CD4-positive, alpha-beta memory T cell (primary cell): ENCODE measurements around the gene NPR3. TPM values are rescaled to one million over a fixed set of nuclear protein-coding genes. Genes with fewer than 3 reads are reported as not detected.

Experiments used
- CTCF ChIA-PET: fragments of 350-600 bp; sonication (Branson Sonifier 250); formaldehyde crosslinking; loops from one replicate; lab custom pipeline; 2021; ENCODE audit warnings: inconsistent platforms; ENCODE audit not compliant: partially characterized antibody; lab: Charles Lee
- POLR2A ChIA-PET: fragments of 350-600 bp; sonication (Branson Sonifier 250); formaldehyde crosslinking; loops from one replicate; lab custom pipeline; 2021; ENCODE audit not compliant: partially characterized antibody; lab: Charles Lee
- DNase-seq, 5 donors: peaks; one replicate each; pipeline versions ENCODE4 v3.0.0 to v3.0.0-alpha.2; 2020 to 2022; ENCODE audit warnings: mixed read lengths in 1 of 5
- H3K27ac ChIP-seq: one replicate; pipeline ENCODE4 v1.7.0; 2013; ENCODE audit warnings: low read depth, low read length
- H3K27me3 ChIP-seq: 2 replicates; pipeline ENCODE4 v1.7.0; 2013; ENCODE audit warnings: mild to moderate bottlenecking, low read length, moderate library complexity; ENCODE audit not compliant: insufficient read depth
- H3K36me3 ChIP-seq: 2 replicates; pipeline ENCODE4 v1.7.0; 2013; ENCODE audit warnings: mild to moderate bottlenecking, low read length, moderate library complexity; ENCODE audit not compliant: insufficient read depth
- H3K4me1 ChIP-seq: 2 replicates; pipeline ENCODE4 v1.7.0; 2013; ENCODE audit warnings: mild to moderate bottlenecking, low read length, moderate library complexity; ENCODE audit not compliant: insufficient read depth
- H3K4me3 ChIP-seq, 2 donors: one replicate each; pipeline ENCODE4 v1.7.0; 2013; ENCODE audit warnings: low read length in 2 of 2, mild to moderate bottlenecking in 1 of 2
- H3K9me3 ChIP-seq, 2 donors: one replicate each; pipeline ENCODE4 v1.7.0; 2013; ENCODE audit warnings: low read length in 2 of 2, control low read depth in 1 of 2; ENCODE audit not compliant: control insufficient read depth in 1 of 2
- H3K27ac Mint-ChIP-seq, 7 donors: one replicate each; pipeline ENCODE4 v1.8.0; 2020 to 2021; ENCODE audit warnings: mixed read lengths in 7 of 7, mild to moderate bottlenecking in 6 of 7, inconsistent platforms in 3 of 7, moderate library complexity in 3 of 7
- H3K27me3 Mint-ChIP-seq, 2 donors: one replicate each; pipeline ENCODE4 v1.8.0; 2020 to 2021; ENCODE audit warnings: mixed read lengths in 2 of 2
- H3K36me3 Mint-ChIP-seq, 2 donors: one replicate each; pipeline ENCODE4 v1.8.0; 2020 to 2021; ENCODE audit warnings: mixed read lengths in 2 of 2, inconsistent platforms in 1 of 2, mild to moderate bottlenecking in 1 of 2
- H3K4me1 Mint-ChIP-seq, 4 donors: one replicate each; pipeline ENCODE4 v1.8.0; 2020 to 2021; ENCODE audit warnings: mixed read lengths in 4 of 4, mild to moderate bottlenecking in 1 of 4
- H3K4me3 Mint-ChIP-seq, 8 donors: one replicate each; pipeline ENCODE4 v1.8.0; 2020 to 2021; ENCODE audit warnings: mixed read lengths in 8 of 8, mild to moderate bottlenecking in 7 of 8, moderate library complexity in 6 of 8, inconsistent platforms in 3 of 8
- H3K9me3 Mint-ChIP-seq, 8 donors: one replicate each; pipeline ENCODE4 v1.8.0; 2020 to 2021; ENCODE audit warnings: mixed read lengths in 8 of 8, mild to moderate bottlenecking in 5 of 8, inconsistent platforms in 3 of 8, moderate library complexity in 1 of 8
- intact Hi-C: fragments of 100-400 bp; cut with micrococcal nuclease; formaldehyde crosslinking; loops from one replicate; pipeline ENCODE4 v1.15.1; 2023
- polyA plus RNA-seq, 2 donors: library from polyadenylated mRNA; unstranded; fragments of 300-500 nt; fragmentation: Illumina TruSeq; gene quantifications; one replicate each; pipeline ENCODE4 v1.2.3, GENCODE V29; 2021
- total RNA-seq, 2 experiments: library from RNA; stranded (reverse); gene quantifications; one replicate each; pipeline ENCODE4 v1.2.3, GENCODE V29; 2021

The NPR3 gene
- total and polyA plus RNA-seq, 4 experiments from 2014 or later: 0.06 TPM; not detected in 3

- no peak for DNase-seq
- ChIA-PET CTCF (no interaction called here), POLR2A (no interaction called here)
- H3K27me3 ChIP-seq: no peaks in the 10 kb centered on the region
- no peaks in the 10 kb centered on the region for H3K4me1 Mint-ChIP-seq
- H3K27me3 Mint-ChIP-seq: peaks cover 1 to 9% of the 10 kb centered on the region in 2 donors
- H3K4me3 Mint-ChIP-seq: no peak overlapping the region
- intact Hi-C loops: no loop called here
- H3K9me3 ChIP-seq: no peaks in the 10 kb centered on the region
- H3K4me1 ChIP-seq: no peaks in the 10 kb centered on the region
- no peaks in the 10 kb centered on the region for H3K36me3 ChIP-seq
- H3K27ac Mint-ChIP-seq: no peak overlapping the region
- H3K27ac ChIP-seq: no peak overlapping the region
- H3K4me3 ChIP-seq: no peak overlapping the region
- no peaks in the 10 kb centered on the region for H3K36me3 Mint-ChIP-seq
- peaks cover 0 to 11% (median 7%) of the 10 kb centered on the region in 8 donors for H3K9me3 Mint-ChIP-seq
These were observed 18.9 kb upstream of the NPR3 start for GRCh38 chr5:32692036-32692746.

GRCh38 chr5:32703957-32704356 lies 7.2 kb upstream of the NPR3 start:
- Histone ChIP-seq H3K27me3 (peaks cover 2% of the 10 kb centered on the region), H3K27ac (no peak overlapping the region), H3K9me3 (no peaks in the 10 kb centered on the region), H3K4me1 (no peaks in the 10 kb centered on the region), H3K4me3 (no peak overlapping the region), H3K36me3 (no peaks in the 10 kb centered on the region)
- POLR2A ChIA-PET: no interaction called here
- Mint-ChIP-seq H3K9me3 (peaks cover 2 to 31% (median 14%) of the 10 kb centered on the region in 8 donors), H3K4me3 (no peak overlapping the region), H3K27me3 (peaks cover 18 to 23% of the 10 kb centered on the region in 2 donors), H3K27ac (no peak overlapping the region), H3K36me3 (no peaks in the 10 kb centered on the region), H3K4me1 (peaks cover 0 to 2% (median 0%) of the 10 kb centered on the region in 4 donors)
- CTCF ChIA-PET: no interaction called here
- intact Hi-C loops: no loop called here
- no peak for DNase-seq

- POLR2A ChIA-PET: no interaction called here
- no peak for DNase-seq
- H3K4me1 ChIP-seq: peaks cover 7% of the 10 kb centered on the region
- H3K36me3 ChIP-seq: no peaks in the 10 kb centered on the region
- peaks cover 9 to 28% (median 14%) of the 10 kb centered on the region in 4 donors for H3K4me1 Mint-ChIP-seq
- no peak overlapping the region for H3K27ac ChIP-seq
- H3K4me3 ChIP-seq: no peak overlapping the region
- CTCF ChIA-PET: no interaction called here
- peaks cover 0 to 8% (median 3%) of the 10 kb centered on the region in 8 donors for H3K9me3 Mint-ChIP-seq
- H3K9me3 ChIP-seq: no peaks in the 10 kb centered on the region
- intact Hi-C loops: no loop called here
- peak overlapping the region in 1 of 8 donors; percentile 20 for H3K4me3 Mint-ChIP-seq
- H3K27me3 ChIP-seq: peaks cover 8% of the 10 kb centered on the region
- peaks cover 25 to 34% of the 10 kb centered on the region in 2 donors for H3K27me3 Mint-ChIP-seq
- no peaks in the 10 kb centered on the region for H3K36me3 Mint-ChIP-seq
- no peak overlapping the region for H3K27ac Mint-ChIP-seq
These were observed 3.6 kb upstream of the NPR3 start for GRCh38 chr5:32707418-32707997.

GRCh38 chr5:32708949-32709348 lies 2.2 kb upstream of the NPR3 start:
- Mint-ChIP-seq H3K4me1 (peaks cover 10 to 35% (median 19%) of the 10 kb centered on the region in 4 donors), H3K36me3 (no peaks in the 10 kb centered on the region), H3K4me3 (peak overlapping the region in 3 of 8 donors; percentile 54 to 85 (median 77)), H3K9me3 (peaks cover 0 to 5% (median 3%) of the 10 kb centered on the region in 8 donors), H3K27me3 (peaks cover 31 to 40% of the 10 kb centered on the region in 2 donors), H3K27ac (no peak overlapping the region)
- peaks cover 7% of the 10 kb centered on the region for H3K4me1 ChIP-seq
- H3K36me3 ChIP-seq: no peaks in the 10 kb centered on the region
- ChIA-PET POLR2A (no interaction called here), CTCF (interaction anchor here (1.0 to 1.3 kb wide), 2 partner anchors 13 to 715 kb away, joined by 3 read pairs; no protein-coding TSS in a partner anchor)
- H3K9me3 ChIP-seq: no peaks in the 10 kb centered on the region
- no peak overlapping the region for H3K27ac ChIP-seq
- no peak for DNase-seq
- peaks cover 14% of the 10 kb centered on the region for H3K27me3 ChIP-seq
- intact Hi-C loops: no loop called here
- H3K4me3 ChIP-seq: no peak overlapping the region

- Histone ChIP-seq H3K4me1 (peaks cover 7% of the 10 kb centered on the region), H3K27ac (no peak overlapping the region), H3K9me3 (no peaks in the 10 kb centered on the region), H3K4me3 (peak overlapping the region; percentile 32 to 42), H3K27me3 (peaks cover 14% of the 10 kb centered on the region), H3K36me3 (no peaks in the 10 kb centered on the region)
- H3K4me3 Mint-ChIP-seq: peak overlapping the region; percentile 25 to 85 (median 76)
- ChIA-PET CTCF (interaction anchor here (1.0 to 1.3 kb wide), 2 partner anchors 12 to 714 kb away, joined by 3 read pairs; no protein-coding TSS in a partner anchor), POLR2A (no interaction called here)
- H3K4me1 Mint-ChIP-seq: peaks cover 13 to 35% (median 19%) of the 10 kb centered on the region in 4 donors
- intact Hi-C loops: no loop called here
- peaks cover 36 to 41% of the 10 kb centered on the region in 2 donors for H3K27me3 Mint-ChIP-seq
- peaks cover 0 to 4% (median 0%) of the 10 kb centered on the region in 8 donors for H3K9me3 Mint-ChIP-seq
- H3K27ac Mint-ChIP-seq: no peak overlapping the region
- DNase-seq: peak in 1 of 5 donors; percentile 6
- H3K36me3 Mint-ChIP-seq: no peaks in the 10 kb centered on the region
These were observed 1.2 kb upstream of the NPR3 start for GRCh38 chr5:32709750-32710549.

GRCh38 chr5:32711362-32711680 lies 200 bp downstream of the NPR3 start:
- H3K36me3 ChIP-seq: no peaks in the 10 kb centered on the region
- no peak for DNase-seq
- peaks cover 14% of the 10 kb centered on the region for H3K27me3 ChIP-seq
- H3K9me3 ChIP-seq: no peaks in the 10 kb centered on the region
- peaks cover 13 to 35% (median 19%) of the 10 kb centered on the region in 4 donors for H3K4me1 Mint-ChIP-seq
- ChIA-PET POLR2A (no interaction called here), CTCF (no interaction called here)
- H3K9me3 Mint-ChIP-seq: peaks cover 0 to 4% (median 0%) of the 10 kb centered on the region in 8 donors
- H3K4me3 Mint-ChIP-seq: peak overlapping the region; percentile 35 to 73 (median 54)
- H3K4me1 ChIP-seq: peaks cover 7% of the 10 kb centered on the region
- peaks cover 33 to 41% of the 10 kb centered on the region in 2 donors for H3K27me3 Mint-ChIP-seq
- intact Hi-C loops: no loop called here
- H3K4me3 ChIP-seq: no peak overlapping the region
- no peaks in the 10 kb centered on the region for H3K36me3 Mint-ChIP-seq
- H3K27ac ChIP-seq: no peak overlapping the region
- H3K27ac Mint-ChIP-seq: no peak overlapping the region
